EH (cell line): ENCODE results near the gene GALNT16.
"Not testable (repeated sequence)": the region's sequence is repeated elsewhere in the genome, so short reads cannot be mapped to it uniquely, and the experiment has no call there.

Experiments
- DNase-seq: peaks from one replicate; pipeline ENCODE4 v3.0.0-alpha.2; 2015; ENCODE audit warnings: low read depth

The GALNT16 gene

GRCh38 chr14:69260190-69260860, 367 bp downstream of the GALNT16 start:
- DNase-seq: peak; percentile 20

GRCh38 chr14:69260861-69261564, 1.1 kb downstream of the GALNT16 start:
- no peak for DNase-seq

GRCh38 chr14:69261761-69262331, 1.9 kb downstream of the GALNT16 start:
- peak; percentile 57 for DNase-seq

- no peak for DNase-seq
These were observed 2.6 kb downstream of the GALNT16 start for GRCh38 chr14:69262516-69262915.

GRCh38 chr14:69263364-69263763, 3.4 kb downstream of the GALNT16 start:
- peak; percentile 92 for DNase-seq

- no peak for DNase-seq
These were observed 3.8 kb downstream of the GALNT16 start for GRCh38 chr14:69263771-69264170.

- no peak for DNase-seq
These were observed 6.8 kb downstream of the GALNT16 start for GRCh38 chr14:69266572-69267345.

- DNase-seq: no peak
These were observed 7.5 kb downstream of the GALNT16 start for GRCh38 chr14:69267492-69267891.

- DNase-seq: peak; percentile 71
These were observed 8.3 kb downstream of the GALNT16 start for GRCh38 chr14:69268223-69268622.

- DNase-seq: peak; percentile 80
These were observed 8.8 kb downstream of the GALNT16 start for GRCh38 chr14:69268763-69269162.

GRCh38 chr14:69269381-69269780, 9.4 kb downstream of the GALNT16 start:
- no peak for DNase-seq

- DNase-seq: no peak
These were observed 10.1 kb downstream of the GALNT16 start for GRCh38 chr14:69270097-69270496.

- DNase-seq: peak; percentile 32
These were observed 11.1 kb downstream of the GALNT16 start for GRCh38 chr14:69270795-69271708.

GRCh38 chr14:69274321-69274720, 14.4 kb downstream of the GALNT16 start:
- DNase-seq: no peak

- no peak for DNase-seq
These were observed 15.4 kb downstream of the GALNT16 start for GRCh38 chr14:69275331-69275730.

GRCh38 chr14:69277356-69277755, 17.4 kb downstream of the GALNT16 start:
- DNase-seq: not testable (repeated sequence)

GRCh38 chr14:69280746-69281291, 20.9 kb downstream of the GALNT16 start:
- DNase-seq: no peak

GRCh38 chr14:69281450-69282169, 21.7 kb downstream of the GALNT16 start:
- DNase-seq: peak; percentile 24

GRCh38 chr14:69282448-69282847, 22.5 kb downstream of the GALNT16 start:
- no peak for DNase-seq

- no peak for DNase-seq
These were observed 24.2 kb downstream of the GALNT16 start for GRCh38 chr14:69284170-69284569.
